22Rv1 (cell line): ENCODE results near the gene POFUT2.

ENCODE experiments used
- H3K27ac ChIP-seq: fragments of 450-650 bp; 2 replicates; pipeline ENCODE4 v1.5.1; 2017
- ZFX ChIP-seq: fragments of 450-650 bp; IDR thresholded peaks from 2 replicates; pipeline ENCODE4 v1.6.1; 2017; ENCODE audit warnings: antibody characterized with exemption, borderline replicate concordance
- TF ChIP-seq, protein P1 (sequence below): fragments of 450-650 bp; IDR thresholded peaks from 2 replicates; pipeline ENCODE4 v1.5.1; 2017; ENCODE audit warnings: mild to moderate bottlenecking

The POFUT2 gene

DNA sequence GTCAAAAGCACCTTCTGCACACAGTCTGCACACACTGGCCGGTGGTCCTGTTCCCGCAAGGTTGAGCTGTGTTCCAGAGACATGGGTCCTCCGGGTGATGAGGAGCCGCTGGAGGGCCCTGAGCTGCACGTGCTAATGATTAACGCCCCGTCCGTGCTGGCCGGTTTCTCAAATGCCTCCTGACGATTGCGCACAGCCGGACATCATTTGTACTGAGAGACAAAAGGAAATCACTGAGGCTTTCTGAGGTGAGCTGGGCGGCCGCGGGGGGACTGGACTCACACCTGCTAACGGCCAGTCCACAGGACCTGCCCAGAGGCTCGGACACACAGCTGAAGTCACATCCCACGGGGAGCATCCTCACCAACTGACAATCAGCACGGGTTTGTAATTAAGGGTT is 29.2 kb downstream of the POFUT2 start:
- TF ChIP-seq ZFX = no peak
- TF ChIP-seq, protein P1, sequence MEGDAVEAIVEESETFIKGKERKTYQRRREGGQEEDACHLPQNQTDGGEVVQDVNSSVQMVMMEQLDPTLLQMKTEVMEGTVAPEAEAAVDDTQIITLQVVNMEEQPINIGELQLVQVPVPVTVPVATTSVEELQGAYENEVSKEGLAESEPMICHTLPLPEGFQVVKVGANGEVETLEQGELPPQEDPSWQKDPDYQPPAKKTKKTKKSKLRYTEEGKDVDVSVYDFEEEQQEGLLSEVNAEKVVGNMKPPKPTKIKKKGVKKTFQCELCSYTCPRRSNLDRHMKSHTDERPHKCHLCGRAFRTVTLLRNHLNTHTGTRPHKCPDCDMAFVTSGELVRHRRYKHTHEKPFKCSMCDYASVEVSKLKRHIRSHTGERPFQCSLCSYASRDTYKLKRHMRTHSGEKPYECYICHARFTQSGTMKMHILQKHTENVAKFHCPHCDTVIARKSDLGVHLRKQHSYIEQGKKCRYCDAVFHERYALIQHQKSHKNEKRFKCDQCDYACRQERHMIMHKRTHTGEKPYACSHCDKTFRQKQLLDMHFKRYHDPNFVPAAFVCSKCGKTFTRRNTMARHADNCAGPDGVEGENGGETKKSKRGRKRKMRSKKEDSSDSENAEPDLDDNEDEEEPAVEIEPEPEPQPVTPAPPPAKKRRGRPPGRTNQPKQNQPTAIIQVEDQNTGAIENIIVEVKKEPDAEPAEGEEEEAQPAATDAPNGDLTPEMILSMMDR = no peak
- H3K27ac ChIP-seq = no peak overlapping the region

DNA sequence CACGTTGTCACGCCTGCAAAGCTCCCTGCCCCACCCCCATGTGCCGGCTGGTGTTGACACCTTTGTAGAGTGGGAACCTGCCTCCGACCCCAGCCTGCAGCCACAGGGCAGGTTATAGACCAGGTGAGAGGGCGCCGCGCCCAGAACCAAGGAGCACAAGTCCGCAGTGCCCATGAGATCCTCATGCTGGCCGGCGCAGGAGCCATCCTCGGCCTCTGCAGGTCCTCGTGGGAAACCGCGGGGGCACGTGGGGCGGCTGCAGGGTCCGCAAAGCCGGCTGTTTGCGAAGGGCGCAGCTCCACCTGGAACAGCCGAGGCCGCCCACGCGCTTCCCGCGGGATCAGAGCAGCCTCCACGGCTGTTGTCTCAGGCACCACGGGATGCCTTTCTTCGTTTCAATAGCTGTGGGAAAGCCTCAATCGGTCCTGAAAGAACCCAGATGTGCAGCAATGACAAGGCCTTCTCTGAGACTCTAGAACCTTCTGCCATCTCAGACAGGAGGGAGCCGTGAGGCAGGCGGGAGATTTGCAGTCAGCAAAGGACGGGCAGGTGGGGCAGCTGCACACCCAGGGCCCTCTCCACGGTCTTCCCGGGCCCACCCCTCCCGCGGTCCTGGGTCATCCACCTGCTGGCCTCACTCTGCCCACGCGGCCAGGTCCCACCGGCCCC is 29.9 kb downstream of the POFUT2 start:
- no peak for TF ChIP-seq ZFX
- TF ChIP-seq, protein P1 = no peak
- H3K27ac ChIP-seq = no peak overlapping the region

DNA sequence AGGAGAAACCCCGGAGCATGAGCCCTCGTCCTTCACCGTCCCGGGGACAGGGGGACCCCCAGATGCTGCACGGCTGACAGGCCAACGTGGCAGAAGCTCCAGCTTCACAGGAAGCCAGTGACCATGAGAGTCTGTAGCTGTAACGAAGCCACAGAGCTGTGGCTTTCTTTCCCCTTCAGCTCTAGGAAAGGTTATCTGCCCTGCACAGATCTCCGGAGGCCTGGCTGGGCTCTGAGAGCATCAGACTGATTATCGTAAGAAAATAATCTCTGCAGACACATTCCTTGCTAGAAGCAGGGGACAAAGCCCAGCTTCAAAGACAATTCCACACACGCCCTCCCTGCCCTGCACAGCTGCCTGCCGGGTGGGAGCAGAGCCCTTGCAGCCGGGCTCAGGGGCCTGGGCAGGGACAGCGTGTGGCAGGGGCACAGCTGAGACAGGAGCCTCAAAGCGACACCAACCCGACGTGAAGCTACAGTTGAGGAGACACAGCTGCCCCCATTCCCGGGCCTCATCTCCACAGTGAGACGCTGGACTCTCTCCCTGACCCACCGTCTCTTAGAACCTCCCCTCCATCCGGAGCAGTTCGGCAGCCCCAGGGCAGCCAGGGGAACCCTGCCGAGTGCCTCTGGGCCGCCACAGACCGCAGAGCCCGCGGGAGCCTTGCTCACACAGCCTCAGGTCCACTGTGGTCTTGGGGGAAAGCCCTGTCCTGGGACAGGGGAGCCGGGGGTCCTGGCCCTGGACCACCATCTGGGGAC is 30.6 kb downstream of the POFUT2 start:
- H3K27ac ChIP-seq = no peak overlapping the region

DNA sequence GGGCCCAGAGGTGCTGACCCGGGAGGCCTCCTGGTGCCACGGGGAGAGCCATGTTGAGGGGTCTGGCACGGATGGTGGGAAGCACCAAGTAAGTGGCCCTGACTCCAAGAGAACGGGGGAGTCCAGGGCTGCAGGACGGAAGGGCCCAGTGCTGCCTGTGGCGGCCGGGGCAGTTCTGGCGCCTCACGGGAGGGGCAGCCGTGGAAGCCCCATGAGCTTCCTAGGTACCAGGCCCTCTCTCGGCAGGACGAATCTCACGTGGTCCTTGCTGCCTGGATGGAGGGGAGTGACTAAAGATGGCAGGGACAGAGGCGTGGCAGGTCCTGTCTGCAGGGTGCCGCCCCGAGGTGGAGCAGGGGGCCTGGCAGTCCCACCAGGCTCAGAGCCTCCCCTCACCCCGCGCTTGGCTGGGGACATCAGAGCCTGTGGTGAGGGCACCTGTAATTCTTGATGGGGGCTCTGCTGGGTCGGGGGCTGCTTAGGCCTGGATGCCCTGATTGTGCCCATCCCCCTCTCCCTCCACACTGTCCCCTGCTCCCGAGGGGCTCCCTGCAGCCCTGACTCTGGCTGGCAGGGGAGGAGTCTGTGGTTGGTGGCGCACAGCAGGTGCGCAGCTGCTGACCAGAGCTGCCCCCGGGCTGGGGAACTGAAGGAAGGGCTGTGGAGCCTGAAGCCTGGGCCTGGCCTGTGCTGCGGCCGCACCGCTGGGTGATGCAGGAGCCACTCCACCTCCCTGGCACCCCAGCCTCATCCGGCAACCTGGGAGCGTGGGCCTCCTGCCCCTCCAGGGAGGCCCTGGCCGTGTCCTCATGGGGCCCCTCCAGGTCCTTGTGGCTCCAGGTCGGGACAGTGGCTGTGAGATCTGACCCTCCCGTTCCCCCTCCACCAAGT is 31.4 kb downstream of the POFUT2 start:
- TF ChIP-seq, protein P1 = no peak
- TF ChIP-seq ZFX = no peak
- no peak overlapping the region for H3K27ac ChIP-seq

More for the DNA sequence above, 30.6 kb downstream of the POFUT2 start:
- TF ChIP-seq, protein P1 = no peak
- no peak for TF ChIP-seq ZFX

DNA sequence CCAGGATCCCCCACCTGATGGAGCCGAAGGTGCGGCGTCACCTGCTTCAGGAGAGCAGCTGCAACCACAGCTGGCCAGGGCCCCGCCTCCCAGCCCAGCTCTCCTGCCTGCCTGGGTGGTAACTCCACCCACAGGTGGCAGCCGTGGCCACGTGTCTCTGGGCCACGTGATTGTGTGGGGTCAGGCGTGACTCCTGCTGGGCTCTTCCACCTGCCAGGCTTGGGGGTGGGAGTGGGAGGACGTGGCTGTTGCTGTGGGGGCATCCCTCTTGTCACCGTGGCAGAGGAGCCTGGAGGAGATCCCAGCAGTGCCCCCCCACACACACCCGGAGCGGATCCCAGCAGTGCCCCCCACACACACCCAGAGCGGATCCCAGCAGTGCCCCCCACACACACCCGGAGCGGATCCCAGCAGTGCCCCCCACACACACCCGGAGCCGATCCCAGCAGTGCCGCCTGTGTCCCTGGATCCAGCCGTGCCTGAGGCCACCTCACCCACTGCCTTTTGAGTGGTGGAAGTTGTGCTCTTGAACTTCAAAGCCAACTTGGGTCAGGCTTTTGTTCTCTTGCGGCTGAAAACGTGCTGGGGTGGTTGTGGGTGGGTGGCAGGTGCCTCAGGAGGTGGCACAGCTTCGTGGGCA is 32.2 kb downstream of the POFUT2 start:
- H3K27ac ChIP-seq = no peak overlapping the region
- TF ChIP-seq, protein P1 = no peak
- TF ChIP-seq ZFX = no peak

DNA sequence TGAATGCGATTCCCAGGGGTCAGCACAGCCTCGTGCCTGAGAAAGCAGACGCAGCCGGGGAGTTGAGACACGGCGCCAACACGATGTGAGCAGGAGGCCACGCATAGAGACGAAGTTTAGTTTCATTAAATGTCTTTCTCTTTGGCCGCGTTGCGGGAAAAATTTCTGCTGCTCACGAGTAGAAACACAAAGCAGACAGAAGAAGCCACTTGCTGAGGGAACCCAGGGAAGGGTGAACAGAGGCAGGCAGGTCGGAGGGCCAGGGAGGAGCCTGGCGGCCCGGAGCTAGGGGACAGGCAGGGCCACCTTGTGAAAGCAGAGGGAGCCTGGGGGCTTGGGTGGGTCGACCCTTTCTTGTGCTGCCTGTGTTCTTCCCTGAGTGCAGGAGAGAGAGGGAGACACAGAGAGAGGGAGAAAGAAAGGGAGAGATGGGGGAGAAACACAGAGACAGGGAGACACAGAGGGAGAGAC is 33.2 kb downstream of the POFUT2 start:
- TF ChIP-seq, protein P1 = no peak
- no peak for TF ChIP-seq ZFX
- no peak overlapping the region for H3K27ac ChIP-seq
